ENCODE measurements around the gene SYT5. TPM values are rescaled to one million over a fixed set of nuclear protein-coding genes. Genes with fewer than 3 reads are reported as not detected.
"Not testable (repeated sequence)": the region's sequence is repeated elsewhere in the genome, so short reads cannot be mapped to it uniquely, and the experiment has no call there.

The SYT5 gene
- total and polyA plus RNA-seq, 2 of the 13 experiments (the other 11 are each of a cell fraction or from before 2014, with no cell fraction given) = not detected

GRCh38 chr19:55206664-55207500, 26.8 kb upstream of the SYT5 start (continued):
- TF ChIP-seq ZSCAN29 (CRISPR knock-in tag; conservative IDR thresholded peaks at IDR 0.05) = no peak
- no peak for TF ChIP-seq ISX (CRISPR knock-in tag; conservative IDR thresholded peaks at IDR 0.05)
- no peak for TF ChIP-seq ZXDC (CRISPR knock-in tag; IDR thresholded peaks at IDR 0.05)
- TF ChIP-seq SYNCRIP (IDR thresholded peaks at IDR 0.05; ENCODE audit: insufficient read depth, low read depth, low read length) = no peak
- peak; percentile 79 for TF ChIP-seq BRD4 (CRISPR knock-in tag; IDR thresholded peaks at IDR 0.05)
- TF ChIP-seq NCOA5 (CRISPR knock-in tag; IDR thresholded peaks at IDR 0.05) = no peak

GRCh38 chr19:55202199-55202598, 22.1 kb upstream of the SYT5 start:
- ATAC-seq; DNase-seq (ENCODE audit: low spot score); CTCF ChIA-PET (ENCODE audit: low intra/inter-chr PET ratio, low total read pairs); H4K20me1 ChIP-seq (ENCODE audit: insufficient read depth, low read length); H3K9me3 ChIP-seq (ENCODE audit: low read length); H3K4me3 ChIP-seq (replicated peaks in 1 of 3; ENCODE audit: insufficient read depth in 1 of 3, low read depth in 2 of 3, low read length in 3 of 3); H3K4me2 ChIP-seq (ENCODE audit: low read depth, low read length); H2AFZ ChIP-seq (ENCODE audit: low read length); BruUV-seq (replicated peaks); H3K27ac ChIP-seq (ENCODE audit: extremely low read length, insufficient read depth, low read length); intact Hi-C loops (cut with micrococcal nuclease; ENCODE audit: unreplicated experiment); in situ Hi-C loops (cut with HindIII; ENCODE audit: extremely low pct_ligation_motif_present, low pct_unique_long_range_greater_than_20kb); H3K27me3 ChIP-seq (ENCODE audit: control insufficient read depth in 1 of 2, insufficient read depth in 2 of 2, low read length in 2 of 2); H3K9ac ChIP-seq (ENCODE audit: insufficient read depth, low read depth, low read length): not testable (repeated sequence)
- H3K4me1 ChIP-seq (ENCODE audit: insufficient read depth, low read length) = peaks cover 34% of the 10 kb centered on the region
- POLR2A ChIA-PET = interaction anchor here (1.1 kb wide), 1 partner anchor 205 kb away, joined by 3 read pairs; the partner anchor contains the start of gene UBE2S
- WGBS (ENCODE audit: low lambda C conversion rate) = 92% methylated on average over 7 of the region's 10 CpGs
- TF ChIP-seq CTCF (CRISPR knock-in tag; IDR thresholded peaks at IDR 0.05) = peak; percentile 20; the same call in 1 of the 2 replicates
- peak; percentile 18; the same call in 1 of the 2 replicates for TF ChIP-seq STAG1 (CRISPR knock-in tag; IDR thresholded peaks at IDR 0.05)
- H3K36me3 ChIP-seq (replicated peaks in 1 of 2; ENCODE audit: control insufficient read depth in 1 of 2, insufficient read depth in 2 of 2, low read length in 2 of 2) = peaks cover 26 to 74% of the 10 kb centered on the region in 2 experiments
- peak; percentile 59 for FAIRE-seq
- H3K79me2 ChIP-seq (ENCODE audit: insufficient read depth, low read length) = peaks cover 14% of the 10 kb centered on the region
